K562 (cell line): ENCODE results near the gene PLEKHG3.

Experiments used
- MCM2 ChIP-seq: fragments of 450-650 bp; IDR thresholded peaks from 2 replicates; pipeline ENCODE4 v1.6.1; 2017; ENCODE audit warnings: low read depth, mild to moderate bottlenecking
- NCOA2 ChIP-seq, 2 experiments: fragments of 450-650 bp; IDR thresholded peaks; 2 replicates each; pipeline ENCODE4 v1.6.1; 2018; ENCODE audit warnings: mild to moderate bottlenecking in 2 of 2, moderate library complexity in 1 of 2; ENCODE audit not compliant: partially characterized antibody in 2 of 2
- PHF8 ChIP-seq: fragments of 200-600 bp; sonication (generic); IDR thresholded peaks from 2 replicates; pipeline ENCODE4 v1.6.1; 2012; ENCODE audit warnings: mixed run types, mild to moderate bottlenecking, inconsistent platforms, low read length, moderate library complexity, borderline replicate concordance
- POLR2AphosphoS5 ChIP-seq: IDR thresholded peaks from 2 replicates; pipeline ENCODE4 v1.6.1; 2011; ENCODE audit warnings: mild to moderate bottlenecking, low read depth, low read length, moderate library complexity; ENCODE audit not compliant: control insufficient read depth, insufficient read depth
- PTRF ChIP-seq: fragments of 450-650 bp; IDR thresholded peaks from 2 replicates; pipeline ENCODE4 v1.6.1; 2016; ENCODE audit warnings: mild to moderate bottlenecking, missing genetic modification characterization, missing compliant biosample characterization
- STAT5A ChIP-seq: IDR thresholded peaks from 2 replicates; pipeline ENCODE4 v1.6.1; 2012; ENCODE audit warnings: low read length, inconsistent platforms, borderline replicate concordance
- ZNF347 ChIP-seq: fragments of 450-650 bp; formaldehyde crosslinking; IDR thresholded peaks from 2 replicates; pipeline ENCODE4 v1.4.0; 2020; ENCODE audit warnings: low read depth, mild to moderate bottlenecking, moderate library complexity
- TF ChIP-seq, protein P1 (sequence below): fragments of 250-450 bp; sonication (Bioruptor Pico); IDR thresholded peaks from 2 replicates; pipeline ENCODE4 v1.5.0; 2020; ENCODE audit warnings: mild to moderate bottlenecking, borderline replicate concordance
- TF ChIP-seq, protein P2 (sequence below): fragments of 450-650 bp; formaldehyde crosslinking; IDR thresholded peaks from 2 replicates; pipeline ENCODE4 v1.4.0; 2022; ENCODE audit warnings: missing genetic modification characterization
- TF ChIP-seq, protein P3 (sequence below), 2 experiments: fragments of 450-650 bp; IDR thresholded peaks; 2 replicates each; pipeline ENCODE4 v1.6.1; 2016; ENCODE audit warnings: mild to moderate bottlenecking in 2 of 2, borderline replicate concordance in 1 of 2, low read depth in 1 of 2, moderate library complexity in 1 of 2

- TF ChIP-seq STAT5A (no peak), NCOA2 (IDR thresholded peaks at IDR 0.05; ENCODE audit: partially characterized antibody in 2 of 2) (no peak), MCM2 (no peak), POLR2AphosphoS5 (no peak), ZNF347 (no peak), PTRF (tag) (no peak), PHF8 (no peak)
- TF ChIP-seq, protein P1, sequence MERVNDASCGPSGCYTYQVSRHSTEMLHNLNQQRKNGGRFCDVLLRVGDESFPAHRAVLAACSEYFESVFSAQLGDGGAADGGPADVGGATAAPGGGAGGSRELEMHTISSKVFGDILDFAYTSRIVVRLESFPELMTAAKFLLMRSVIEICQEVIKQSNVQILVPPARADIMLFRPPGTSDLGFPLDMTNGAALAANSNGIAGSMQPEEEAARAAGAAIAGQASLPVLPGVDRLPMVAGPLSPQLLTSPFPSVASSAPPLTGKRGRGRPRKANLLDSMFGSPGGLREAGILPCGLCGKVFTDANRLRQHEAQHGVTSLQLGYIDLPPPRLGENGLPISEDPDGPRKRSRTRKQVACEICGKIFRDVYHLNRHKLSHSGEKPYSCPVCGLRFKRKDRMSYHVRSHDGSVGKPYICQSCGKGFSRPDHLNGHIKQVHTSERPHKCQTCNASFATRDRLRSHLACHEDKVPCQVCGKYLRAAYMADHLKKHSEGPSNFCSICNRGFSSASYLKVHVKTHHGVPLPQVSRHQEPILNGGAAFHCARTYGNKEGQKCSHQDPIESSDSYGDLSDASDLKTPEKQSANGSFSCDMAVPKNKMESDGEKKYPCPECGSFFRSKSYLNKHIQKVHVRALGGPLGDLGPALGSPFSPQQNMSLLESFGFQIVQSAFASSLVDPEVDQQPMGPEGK (CRISPR knock-in tag) = no peak
- TF ChIP-seq, protein P2, sequence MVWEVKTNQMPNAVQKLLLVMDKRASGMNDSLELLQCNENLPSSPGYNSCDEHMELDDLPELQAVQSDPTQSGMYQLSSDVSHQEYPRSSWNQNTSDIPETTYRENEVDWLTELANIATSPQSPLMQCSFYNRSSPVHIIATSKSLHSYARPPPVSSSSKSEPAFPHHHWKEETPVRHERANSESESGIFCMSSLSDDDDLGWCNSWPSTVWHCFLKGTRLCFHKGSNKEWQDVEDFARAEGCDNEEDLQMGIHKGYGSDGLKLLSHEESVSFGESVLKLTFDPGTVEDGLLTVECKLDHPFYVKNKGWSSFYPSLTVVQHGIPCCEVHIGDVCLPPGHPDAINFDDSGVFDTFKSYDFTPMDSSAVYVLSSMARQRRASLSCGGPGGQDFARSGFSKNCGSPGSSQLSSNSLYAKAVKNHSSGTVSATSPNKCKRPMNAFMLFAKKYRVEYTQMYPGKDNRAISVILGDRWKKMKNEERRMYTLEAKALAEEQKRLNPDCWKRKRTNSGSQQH (CRISPR knock-in tag) = no peak
- TF ChIP-seq, protein P3, sequence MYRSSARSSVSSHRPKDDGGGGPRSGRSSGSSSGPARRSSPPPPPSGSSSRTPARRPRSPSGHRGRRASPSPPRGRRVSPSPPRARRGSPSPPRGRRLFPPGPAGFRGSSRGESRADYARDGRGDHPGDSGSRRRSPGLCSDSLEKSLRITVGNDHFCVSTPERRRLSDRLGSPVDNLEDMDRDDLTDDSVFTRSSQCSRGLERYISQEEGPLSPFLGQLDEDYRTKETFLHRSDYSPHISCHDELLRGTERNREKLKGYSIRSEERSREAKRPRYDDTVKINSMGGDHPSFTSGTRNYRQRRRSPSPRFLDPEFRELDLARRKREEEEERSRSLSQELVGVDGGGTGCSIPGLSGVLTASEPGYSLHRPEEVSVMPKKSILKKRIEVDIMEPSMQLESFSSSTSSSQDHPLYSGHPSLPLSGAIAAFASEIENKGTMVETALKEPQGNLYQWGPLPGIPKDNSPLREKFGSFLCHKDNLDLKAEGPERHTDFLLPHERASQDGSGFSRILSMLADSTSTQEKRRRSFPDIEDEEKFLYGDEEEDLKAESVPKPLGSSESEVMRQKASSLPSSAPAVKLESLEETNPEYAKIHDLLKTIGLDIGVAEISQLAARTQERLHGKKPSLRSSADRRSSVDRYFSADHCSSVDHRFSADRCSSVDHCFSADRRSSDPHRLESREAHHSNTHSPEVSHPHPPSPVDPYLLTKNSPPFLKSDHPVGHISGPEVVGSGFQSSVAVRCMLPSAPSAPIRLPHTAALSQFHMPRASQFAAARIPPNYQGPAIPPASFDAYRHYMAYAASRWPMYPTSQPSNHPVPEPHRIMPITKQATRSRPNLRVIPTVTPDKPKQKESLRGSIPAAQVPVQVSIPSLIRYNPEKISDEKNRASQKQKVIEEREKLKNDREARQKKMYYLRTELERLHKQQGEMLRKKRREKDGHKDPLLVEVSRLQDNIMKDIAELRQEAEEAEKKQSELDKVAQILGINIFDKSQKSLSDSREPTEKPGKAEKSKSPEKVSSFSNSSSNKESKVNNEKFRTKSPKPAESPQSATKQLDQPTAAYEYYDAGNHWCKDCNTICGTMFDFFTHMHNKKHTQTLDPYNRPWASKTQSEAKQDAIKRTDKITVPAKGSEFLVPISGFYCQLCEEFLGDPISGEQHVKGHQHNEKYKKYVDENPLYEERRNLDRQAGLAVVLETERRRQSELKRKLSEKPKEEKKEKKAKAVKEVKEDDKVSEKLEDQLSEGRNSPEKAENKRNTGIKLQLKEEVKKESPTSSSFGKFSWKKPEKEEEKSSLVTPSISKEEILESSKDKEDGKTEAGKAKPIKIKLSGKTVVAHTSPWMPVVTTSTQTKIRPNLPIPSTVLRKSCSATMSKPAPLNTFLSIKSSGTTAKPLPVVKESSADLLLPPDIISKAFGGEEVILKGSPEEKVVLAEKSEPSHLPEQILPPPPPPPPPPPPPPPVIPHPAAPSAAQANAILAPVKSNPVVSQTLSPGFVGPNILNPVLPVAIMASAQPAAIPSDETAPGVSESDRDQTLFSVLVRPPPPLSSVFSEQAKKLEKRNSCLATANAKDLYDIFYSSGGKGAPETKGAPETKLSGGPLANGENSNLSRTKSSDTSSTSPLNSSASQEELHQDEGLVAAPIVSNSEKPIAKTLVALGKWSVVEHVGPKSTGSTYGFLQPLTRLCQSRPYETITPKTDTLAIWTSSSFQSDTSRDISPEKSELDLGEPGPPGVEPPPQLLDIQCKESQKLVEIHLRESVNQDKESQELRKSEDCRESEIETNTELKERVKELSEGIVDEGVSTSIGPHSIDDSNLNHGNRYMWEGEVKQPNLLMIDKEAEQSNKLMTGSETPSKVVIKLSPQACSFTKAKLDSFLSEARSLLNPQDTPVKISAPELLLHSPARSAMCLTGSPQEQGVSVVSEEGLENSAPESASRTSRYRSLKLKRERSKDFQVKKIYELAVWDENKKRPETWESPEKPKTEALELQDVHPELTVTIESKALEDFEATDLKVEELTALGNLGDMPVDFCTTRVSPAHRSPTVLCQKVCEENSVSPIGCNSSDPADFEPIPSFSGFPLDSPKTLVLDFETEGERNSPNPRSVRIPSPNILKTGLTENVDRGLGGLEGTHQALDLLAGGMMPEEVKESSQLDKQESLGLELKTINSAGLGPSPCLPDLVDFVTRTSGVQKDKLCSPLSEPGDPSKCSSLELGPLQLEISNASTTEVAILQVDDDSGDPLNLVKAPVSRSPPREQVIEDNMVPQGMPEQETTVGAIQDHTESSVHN (IDR thresholded peaks at IDR 0.05; ENCODE audit: borderline replicate concordance in 1 of 2, low read depth in 1 of 2) = no peak
These were observed 32.3 kb downstream of the PLEKHG3 start for GRCh38 chr14:64736271-64737169.
